Lower lobe of right lung (tissue), 2 donors: ENCODE measurements around the gene GTF3C5. TPM values are rescaled to one million over a fixed set of nuclear protein-coding genes. Genes with fewer than 3 reads are reported as not detected.

Experiments used
- ATAC-seq, 2 donors: fragments of 200-7000 bp; cut with Tn5 transposase; one replicate each; pipeline ENCODE4 v1.9.1; 2020 to 2022; ENCODE audit warnings: mild to moderate bottlenecking in 2 of 2, moderate library complexity in 2 of 2
- DNase-seq: peaks from one replicate; pipeline ENCODE4 v3.0.0-alpha.2; 2020
- H3K27ac ChIP-seq: fragments of 200-600 bp; one replicate; pipeline ENCODE4 v1.8.0; 2022
- H3K27me3 ChIP-seq: fragments of 200-600 bp; one replicate; pipeline ENCODE4 v1.8.0; 2022; ENCODE audit warnings: low read depth
- H3K36me3 ChIP-seq: fragments of 200-600 bp; one replicate; pipeline ENCODE4 v1.8.0; 2022; ENCODE audit warnings: mild to moderate bottlenecking
- H3K4me1 ChIP-seq: fragments of 200-600 bp; one replicate; pipeline ENCODE4 v1.8.0; 2022
- H3K4me3 ChIP-seq: fragments of 200-600 bp; one replicate; pipeline ENCODE4 v1.8.0; 2022; ENCODE audit warnings: mild to moderate bottlenecking
- H3K9me3 ChIP-seq: fragments of 200-600 bp; one replicate; pipeline ENCODE4 v1.8.0; 2022
- intact Hi-C: fragments of 100-400 bp; cut with DNase I; formaldehyde crosslinking; loops from one replicate; pipeline ENCODE4 v1.11.0; 2022
- total RNA-seq: library from RNA; stranded (reverse); fragmentation: NEBNext Ultra II Directional; extraction: Animal tissue kit (Norgen Biotek cat#: 25700); gene quantifications from one replicate; pipeline ENCODE4 v1.2.1, GENCODE V29; 2021
- TF ChIP-seq, protein P1 (sequence below): fragments of 200-600 bp; IDR thresholded peaks from one replicate; pipeline ENCODE4 v1.8.0; 2022; ENCODE audit warnings: antibody characterized with exemption, mild to moderate bottlenecking
- donor health status: DM: no; HTN: yes; CAD: no; lungs with severe emphysema.

GTF3C5 gene
- total RNA-seq, 1 donor from 2014 or later, result 44.8 TPM

DNA sequence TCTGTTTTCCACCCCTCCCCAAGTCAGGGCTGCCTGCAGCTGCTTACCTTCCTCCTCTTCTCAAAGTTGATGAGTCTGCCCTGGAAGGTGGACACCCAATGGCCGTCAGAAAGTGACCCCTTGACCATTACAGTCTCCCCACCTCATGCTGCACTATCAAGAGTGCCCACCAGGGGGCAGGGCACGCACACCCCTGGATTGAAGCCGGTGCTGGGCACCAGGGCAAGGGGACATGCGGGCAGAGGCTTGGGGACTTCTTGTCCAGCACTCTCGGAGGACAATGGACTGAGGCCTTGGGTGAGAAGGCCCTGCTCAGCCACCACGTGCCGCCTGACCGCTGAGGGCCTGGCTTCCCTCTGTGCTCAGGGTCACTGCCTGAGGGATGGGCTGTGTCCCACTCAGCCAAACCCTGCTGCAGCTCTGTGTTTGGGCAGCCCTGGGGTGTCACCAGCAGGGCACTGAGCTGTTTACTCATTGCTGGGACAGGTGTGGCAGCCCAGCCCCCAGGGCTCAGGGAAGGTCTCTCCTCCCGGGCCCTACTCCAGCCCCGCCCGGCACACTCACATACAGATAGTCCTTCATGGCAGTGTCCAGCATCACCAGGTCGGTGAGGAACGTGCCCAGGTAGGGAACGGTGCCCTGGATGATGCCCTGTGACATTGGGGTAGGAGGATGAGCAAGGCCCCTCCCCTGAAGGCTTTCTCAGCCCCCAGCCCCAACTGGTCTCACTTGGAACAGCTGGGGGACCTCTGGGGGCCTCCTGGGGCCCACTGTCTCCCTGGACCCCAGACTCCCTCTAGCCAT is 72.6 kb downstream of the GTF3C5 start:
- DNase-seq (peak; percentile 81), ATAC-seq (peak; percentile 82 to 88)
- Histone ChIP-seq H3K4me3 (no peak overlapping the region), H3K27ac (no peak overlapping the region), H3K36me3 (peaks cover 98% of the 10 kb centered on the region), H3K27me3 (no peaks in the 10 kb centered on the region), H3K4me1 (no peaks in the 10 kb centered on the region), H3K9me3 (no peaks in the 10 kb centered on the region)
- TF ChIP-seq, protein P1, sequence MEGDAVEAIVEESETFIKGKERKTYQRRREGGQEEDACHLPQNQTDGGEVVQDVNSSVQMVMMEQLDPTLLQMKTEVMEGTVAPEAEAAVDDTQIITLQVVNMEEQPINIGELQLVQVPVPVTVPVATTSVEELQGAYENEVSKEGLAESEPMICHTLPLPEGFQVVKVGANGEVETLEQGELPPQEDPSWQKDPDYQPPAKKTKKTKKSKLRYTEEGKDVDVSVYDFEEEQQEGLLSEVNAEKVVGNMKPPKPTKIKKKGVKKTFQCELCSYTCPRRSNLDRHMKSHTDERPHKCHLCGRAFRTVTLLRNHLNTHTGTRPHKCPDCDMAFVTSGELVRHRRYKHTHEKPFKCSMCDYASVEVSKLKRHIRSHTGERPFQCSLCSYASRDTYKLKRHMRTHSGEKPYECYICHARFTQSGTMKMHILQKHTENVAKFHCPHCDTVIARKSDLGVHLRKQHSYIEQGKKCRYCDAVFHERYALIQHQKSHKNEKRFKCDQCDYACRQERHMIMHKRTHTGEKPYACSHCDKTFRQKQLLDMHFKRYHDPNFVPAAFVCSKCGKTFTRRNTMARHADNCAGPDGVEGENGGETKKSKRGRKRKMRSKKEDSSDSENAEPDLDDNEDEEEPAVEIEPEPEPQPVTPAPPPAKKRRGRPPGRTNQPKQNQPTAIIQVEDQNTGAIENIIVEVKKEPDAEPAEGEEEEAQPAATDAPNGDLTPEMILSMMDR, result peak; percentile 98
- intact Hi-C loops, result loop anchor here (5.0 kb wide), 1 partner anchor 44 kb away; no protein-coding TSS in a partner anchor

DNA sequence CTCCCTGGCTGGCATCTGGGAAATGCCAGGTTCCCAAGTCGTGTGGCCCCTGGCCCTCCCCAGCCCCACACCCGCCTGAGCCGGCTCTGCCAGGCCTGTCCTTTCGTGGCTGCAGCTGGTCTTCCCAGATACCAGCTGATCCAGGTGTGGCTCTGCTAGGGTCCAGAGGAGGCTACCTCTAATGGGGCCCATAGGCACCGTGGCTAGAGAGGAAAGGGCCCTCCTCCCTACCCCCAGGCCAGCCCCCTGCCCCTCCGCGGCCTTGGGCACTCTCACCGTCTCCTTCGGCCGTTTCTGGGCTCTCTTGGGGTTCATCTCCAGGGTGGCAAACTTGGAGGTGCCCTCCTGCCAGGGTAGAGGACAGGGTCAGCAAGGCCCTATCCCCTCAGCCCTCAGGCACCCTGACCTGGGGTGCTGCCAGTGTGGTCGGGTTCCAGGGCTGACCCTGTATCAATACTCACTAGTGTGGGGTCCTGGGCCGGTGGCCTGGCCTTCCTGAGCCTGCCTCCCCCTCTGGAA is 73.2 kb downstream of the GTF3C5 start:
- ATAC-seq, result no peak
- peak; percentile 33 for DNase-seq
- no peaks in the 10 kb centered on the region for H3K9me3 ChIP-seq
- intact Hi-C loops, result loop anchor here (5.0 kb wide), 1 partner anchor 43 kb away; no protein-coding TSS in a partner anchor
- H3K36me3 ChIP-seq, result peaks cover 98% of the 10 kb centered on the region
- TF ChIP-seq, protein P1, result no peak
- no peaks in the 10 kb centered on the region for H3K4me1 ChIP-seq
- no peak overlapping the region for H3K4me3 ChIP-seq
- no peaks in the 10 kb centered on the region for H3K27me3 ChIP-seq
- no peak overlapping the region for H3K27ac ChIP-seq

DNA sequence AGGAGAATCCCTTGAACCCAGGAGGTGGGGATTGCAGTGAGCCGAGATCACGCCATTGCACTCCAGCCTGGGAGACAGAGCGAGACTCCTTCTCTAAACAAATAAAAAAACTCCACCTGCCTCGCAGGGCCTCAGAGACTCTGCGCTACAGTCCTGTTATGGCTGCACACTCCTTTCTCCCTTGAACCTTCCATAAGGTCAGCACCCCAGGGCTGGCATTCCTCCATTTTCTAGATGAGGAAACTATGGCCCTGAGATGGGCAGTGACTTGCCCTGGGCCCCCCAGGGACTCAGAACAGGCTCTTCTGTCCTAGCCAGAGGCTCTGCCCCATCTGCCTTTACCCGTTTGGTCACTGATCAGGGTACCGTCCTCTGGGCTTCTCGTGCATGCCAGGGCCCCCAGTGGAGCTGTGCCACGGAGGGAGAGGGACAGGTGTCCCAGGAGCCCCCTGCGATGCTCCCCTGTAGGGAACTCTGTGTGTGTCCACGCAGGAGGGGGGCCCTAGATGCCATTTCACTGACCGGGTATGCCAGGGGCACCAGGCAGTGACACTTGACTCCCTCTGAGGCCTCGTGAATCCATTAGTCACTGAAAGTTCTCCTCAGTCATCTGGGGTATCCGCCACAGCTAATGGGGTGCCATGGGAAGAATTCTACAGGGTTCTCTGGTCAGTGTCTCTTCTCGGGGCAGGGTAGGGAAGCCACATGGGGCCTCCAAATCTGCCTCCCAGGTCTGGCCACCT is 74.1 kb downstream of the GTF3C5 start:
- peak; percentile 41 for DNase-seq
- intact Hi-C loops, result loop anchor here (5.0 kb wide), 1 partner anchor 42 kb away; no protein-coding TSS in a partner anchor

DNA sequence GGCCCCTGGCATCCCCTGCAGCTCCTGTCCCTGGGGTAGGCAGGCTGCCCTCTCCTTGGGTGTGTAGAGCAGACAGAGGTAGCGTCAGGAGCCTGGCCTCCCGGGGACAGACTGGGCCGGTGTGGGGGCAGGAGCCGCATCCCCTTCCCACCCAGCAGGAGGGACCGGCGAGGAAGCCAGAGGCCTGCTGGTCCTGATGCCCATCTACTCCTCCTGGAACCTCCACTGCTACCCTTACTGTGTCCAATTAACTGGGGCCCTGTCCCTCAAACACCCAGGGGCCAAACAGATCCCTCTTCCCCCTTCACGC is 74.6 kb downstream of the GTF3C5 start:
- no peak overlapping the region for H3K4me3 ChIP-seq
- ATAC-seq, result no peak
- H3K36me3 ChIP-seq, result peaks cover 98% of the 10 kb centered on the region

More for the DNA sequence above, 74.1 kb downstream of the GTF3C5 start:
- H3K4me3 ChIP-seq, result no peak overlapping the region
- peaks cover 98% of the 10 kb centered on the region for H3K36me3 ChIP-seq
- H3K27ac ChIP-seq, result no peak overlapping the region
- H3K27me3 ChIP-seq, result no peaks in the 10 kb centered on the region
- no peaks in the 10 kb centered on the region for H3K4me1 ChIP-seq
- ATAC-seq, result no peak
- no peaks in the 10 kb centered on the region for H3K9me3 ChIP-seq
- TF ChIP-seq, protein P1, result no peak

More for the DNA sequence above, 74.6 kb downstream of the GTF3C5 start:
- no peak overlapping the region for H3K27ac ChIP-seq
- intact Hi-C loops, result no loop called here
- H3K4me1 ChIP-seq, result no peaks in the 10 kb centered on the region
- H3K9me3 ChIP-seq, result no peaks in the 10 kb centered on the region
- peak; percentile 30 for DNase-seq
- no peaks in the 10 kb centered on the region for H3K27me3 ChIP-seq
- TF ChIP-seq, protein P1, result no peak
